Measurements from ENCODE around the gene MGAM2. TPM values are rescaled to one million over a fixed set of nuclear protein-coding genes. Genes with fewer than 3 reads are reported as not detected.

MGAM2 gene
- total RNA-seq, 1 experiment from 2014 or later, result 0.10 TPM

DNA sequence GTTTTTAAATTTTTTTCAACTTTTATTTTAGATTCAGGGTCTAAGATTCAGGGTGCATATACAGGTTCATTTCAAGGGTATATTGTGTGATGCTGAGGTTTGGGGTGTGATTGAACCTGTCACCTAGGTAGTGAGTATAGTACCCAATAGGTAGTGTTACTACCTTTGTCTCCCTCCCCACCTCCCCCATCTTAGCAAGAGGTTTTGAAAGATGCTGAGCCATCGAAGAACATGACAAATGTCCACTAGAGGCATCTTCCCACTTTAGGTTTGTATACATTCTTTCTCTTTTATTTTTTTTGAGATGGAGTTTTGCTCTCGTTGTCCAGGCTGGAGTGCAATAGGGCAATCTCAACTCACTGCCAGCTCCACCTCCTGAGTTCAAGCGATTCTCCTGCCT is 880 bp upstream of the MGAM2 start:
- no peak overlapping the region for H3K27ac ChIP-seq (ENCODE audit: low read length)
- intact Hi-C loops (cut with micrococcal nuclease; ENCODE audit: unreplicated experiment), result no loop called here
- ATAC-seq (no peak), DNase-seq (ENCODE audit: low read depth, low spot score) (no peak)
- H3K36me3 ChIP-seq (ENCODE audit: control insufficient read depth, insufficient read depth, low read length), result no peaks in the 10 kb centered on the region
- H3K4me1 ChIP-seq (ENCODE audit: control insufficient read depth, insufficient read depth, low read length), result no peaks in the 10 kb centered on the region
- in situ Hi-C loops (cut with HindIII; ENCODE audit: low pct_unique_long_range_greater_than_20kb, low sequenced_read_pairs), result no loop called here
- TF ChIP-seq TCF7L2 (IDR thresholded peaks at IDR 0.05; ENCODE audit: low read depth, low read length) (no peak), POLR2AphosphoS5 (IDR thresholded peaks at IDR 0.05; ENCODE audit: low read depth, low read length) (no peak), SIN3A (IDR thresholded peaks at IDR 0.05; ENCODE audit: borderline replicate concordance, insufficient read depth, low read depth, low read length) (no peak)
- TF ChIP-seq, protein P1, sequence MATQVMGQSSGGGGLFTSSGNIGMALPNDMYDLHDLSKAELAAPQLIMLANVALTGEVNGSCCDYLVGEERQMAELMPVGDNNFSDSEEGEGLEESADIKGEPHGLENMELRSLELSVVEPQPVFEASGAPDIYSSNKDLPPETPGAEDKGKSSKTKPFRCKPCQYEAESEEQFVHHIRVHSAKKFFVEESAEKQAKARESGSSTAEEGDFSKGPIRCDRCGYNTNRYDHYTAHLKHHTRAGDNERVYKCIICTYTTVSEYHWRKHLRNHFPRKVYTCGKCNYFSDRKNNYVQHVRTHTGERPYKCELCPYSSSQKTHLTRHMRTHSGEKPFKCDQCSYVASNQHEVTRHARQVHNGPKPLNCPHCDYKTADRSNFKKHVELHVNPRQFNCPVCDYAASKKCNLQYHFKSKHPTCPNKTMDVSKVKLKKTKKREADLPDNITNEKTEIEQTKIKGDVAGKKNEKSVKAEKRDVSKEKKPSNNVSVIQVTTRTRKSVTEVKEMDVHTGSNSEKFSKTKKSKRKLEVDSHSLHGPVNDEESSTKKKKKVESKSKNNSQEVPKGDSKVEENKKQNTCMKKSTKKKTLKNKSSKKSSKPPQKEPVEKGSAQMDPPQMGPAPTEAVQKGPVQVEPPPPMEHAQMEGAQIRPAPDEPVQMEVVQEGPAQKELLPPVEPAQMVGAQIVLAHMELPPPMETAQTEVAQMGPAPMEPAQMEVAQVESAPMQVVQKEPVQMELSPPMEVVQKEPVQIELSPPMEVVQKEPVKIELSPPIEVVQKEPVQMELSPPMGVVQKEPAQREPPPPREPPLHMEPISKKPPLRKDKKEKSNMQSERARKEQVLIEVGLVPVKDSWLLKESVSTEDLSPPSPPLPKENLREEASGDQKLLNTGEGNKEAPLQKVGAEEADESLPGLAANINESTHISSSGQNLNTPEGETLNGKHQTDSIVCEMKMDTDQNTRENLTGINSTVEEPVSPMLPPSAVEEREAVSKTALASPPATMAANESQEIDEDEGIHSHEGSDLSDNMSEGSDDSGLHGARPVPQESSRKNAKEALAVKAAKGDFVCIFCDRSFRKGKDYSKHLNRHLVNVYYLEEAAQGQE (IDR thresholded peaks at IDR 0.05; ENCODE audit: insufficient read depth in 1 of 2, low read depth in 2 of 2, low read length in 1 of 2), result no peak
- TF ChIP-seq, protein P2, sequence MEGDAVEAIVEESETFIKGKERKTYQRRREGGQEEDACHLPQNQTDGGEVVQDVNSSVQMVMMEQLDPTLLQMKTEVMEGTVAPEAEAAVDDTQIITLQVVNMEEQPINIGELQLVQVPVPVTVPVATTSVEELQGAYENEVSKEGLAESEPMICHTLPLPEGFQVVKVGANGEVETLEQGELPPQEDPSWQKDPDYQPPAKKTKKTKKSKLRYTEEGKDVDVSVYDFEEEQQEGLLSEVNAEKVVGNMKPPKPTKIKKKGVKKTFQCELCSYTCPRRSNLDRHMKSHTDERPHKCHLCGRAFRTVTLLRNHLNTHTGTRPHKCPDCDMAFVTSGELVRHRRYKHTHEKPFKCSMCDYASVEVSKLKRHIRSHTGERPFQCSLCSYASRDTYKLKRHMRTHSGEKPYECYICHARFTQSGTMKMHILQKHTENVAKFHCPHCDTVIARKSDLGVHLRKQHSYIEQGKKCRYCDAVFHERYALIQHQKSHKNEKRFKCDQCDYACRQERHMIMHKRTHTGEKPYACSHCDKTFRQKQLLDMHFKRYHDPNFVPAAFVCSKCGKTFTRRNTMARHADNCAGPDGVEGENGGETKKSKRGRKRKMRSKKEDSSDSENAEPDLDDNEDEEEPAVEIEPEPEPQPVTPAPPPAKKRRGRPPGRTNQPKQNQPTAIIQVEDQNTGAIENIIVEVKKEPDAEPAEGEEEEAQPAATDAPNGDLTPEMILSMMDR (IDR thresholded peaks at IDR 0.05), result no peak
- H3K9me3 ChIP-seq (ENCODE audit: control insufficient read depth, insufficient read depth, low read depth, low read length), result no peaks in the 10 kb centered on the region
- ChIA-PET POLR2A (no interaction called here), CTCF (no interaction called here)
- no TSS peak for BruUV-seq (replicated peaks)
- no peak overlapping the region for H3K4me3 ChIP-seq (ENCODE audit: low read depth in 2 of 2, low read length in 2 of 2)
- H3K27me3 ChIP-seq (ENCODE audit: control insufficient read depth, insufficient read depth, low read length), result no peaks in the 10 kb centered on the region

DNA sequence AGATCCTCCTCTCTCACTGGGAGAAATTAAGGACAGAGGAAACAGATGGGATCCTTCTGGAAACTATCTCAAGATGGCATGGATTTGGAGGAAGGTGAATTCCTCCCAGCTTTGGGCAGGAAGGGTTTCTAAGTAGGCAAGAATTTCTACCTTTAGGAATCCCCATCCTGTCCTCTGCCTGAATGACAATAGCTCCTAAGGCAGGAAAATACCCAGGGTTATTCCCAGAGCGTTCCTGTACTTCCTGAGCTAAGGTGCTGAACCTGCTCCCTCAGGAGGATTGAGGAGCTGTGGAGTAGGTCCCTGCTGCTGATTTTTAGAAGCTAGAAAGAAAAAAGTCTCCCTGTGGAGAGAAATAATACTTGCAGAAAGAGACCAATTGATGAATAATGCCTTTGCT is 568 bp downstream of the MGAM2 start:
- BruUV-seq (replicated peaks), result no TSS peak
- CTCF ChIA-PET, result interaction anchor here (0.7 kb wide), 1 partner anchor 11 kb away, joined by 4 read pairs; no protein-coding TSS in a partner anchor
- POLR2A ChIA-PET, result no interaction called here
- ATAC-seq (no peak), DNase-seq (ENCODE audit: low read depth, low spot score) (no peak)
- H3K36me3 ChIP-seq (ENCODE audit: control insufficient read depth, insufficient read depth, low read length), result no peaks in the 10 kb centered on the region
- no peaks in the 10 kb centered on the region for H3K27me3 ChIP-seq (ENCODE audit: control insufficient read depth, insufficient read depth, low read length)
- TF ChIP-seq TCF7L2 (IDR thresholded peaks at IDR 0.05; ENCODE audit: low read depth, low read length), result no peak
- TF ChIP-seq, protein P1 (IDR thresholded peaks at IDR 0.05; ENCODE audit: insufficient read depth in 1 of 2, low read depth in 2 of 2, low read length in 1 of 2), result no peak
- no peak for TF ChIP-seq POLR2AphosphoS5 (IDR thresholded peaks at IDR 0.05; ENCODE audit: low read depth, low read length)
- TF ChIP-seq, protein P2 (IDR thresholded peaks at IDR 0.05), result no peak
- TF ChIP-seq SIN3A (IDR thresholded peaks at IDR 0.05; ENCODE audit: borderline replicate concordance, insufficient read depth, low read depth, low read length), result no peak
- in situ Hi-C loops (cut with HindIII; ENCODE audit: low pct_unique_long_range_greater_than_20kb, low sequenced_read_pairs), result no loop called here
- no peaks in the 10 kb centered on the region for H3K9me3 ChIP-seq (ENCODE audit: control insufficient read depth, insufficient read depth, low read depth, low read length)
- H3K4me1 ChIP-seq (ENCODE audit: control insufficient read depth, insufficient read depth, low read length), result no peaks in the 10 kb centered on the region
- intact Hi-C loops (cut with micrococcal nuclease; ENCODE audit: unreplicated experiment), result no loop called here
- no peak overlapping the region for H3K27ac ChIP-seq (ENCODE audit: low read length)
- no peak overlapping the region for H3K4me3 ChIP-seq (ENCODE audit: low read depth in 2 of 2, low read length in 2 of 2)

Data from Panc1 (cell line).